BLaER1 treated with 17β-estradiol and CSF1 and Interleukin-3, amounts not matched to agents 10 nM and 100 nM (cell line): ENCODE results near the gene IRF6.
A peak's percentile ranks its signal among the peaks of the same experiment; 100 is the strongest.

Experiments
- H3K27ac ChIP-seq, 11 experiments: shearing (Covaris generic); formaldehyde crosslinking; 2 replicates each; pipeline ENCODE4 v1.8.1; 2022
- H3K27me3 ChIP-seq, 11 experiments: shearing (Covaris generic); formaldehyde crosslinking; 2 replicates each; pipeline ENCODE4 v1.8.1; 2022
- H3K36me3 ChIP-seq, 11 experiments: shearing (Covaris generic); formaldehyde crosslinking; 2 replicates each; pipeline ENCODE4 v1.8.1; 2022
- H3K4me1 ChIP-seq, 10 experiments: shearing (Covaris generic); formaldehyde crosslinking; 2 replicates each; pipeline ENCODE4 v1.8.1; 2022
- H3K4me2 ChIP-seq, 11 experiments: shearing (Covaris generic); formaldehyde crosslinking; 2 replicates each; pipeline ENCODE4 v1.8.1; 2022
- H3K4me3 ChIP-seq, 10 experiments: shearing (Covaris generic); formaldehyde crosslinking; 2 replicates each; pipeline ENCODE4 v1.8.1; 2022
- H3K9ac ChIP-seq, 11 experiments: shearing (Covaris generic); formaldehyde crosslinking; 2 replicates each; pipeline ENCODE4 v1.8.1; 2022
- H3K9me3 ChIP-seq, 11 experiments: shearing (Covaris generic); formaldehyde crosslinking; replicated peaks in 1 of 11; 2 replicates each; pipeline ENCODE4 v1.8.1; 2022
- H4K20me1 ChIP-seq, 11 experiments: shearing (Covaris generic); formaldehyde crosslinking; 2 replicates each; pipeline ENCODE4 v1.8.1; 2022
- Cebpa-rat ChIP-seq, 11 experiments: shearing (Covaris generic); IDR thresholded peaks; 2 replicates each; pipeline ENCODE4 v1.8.1; 2022

The IRF6 gene

GRCh38 chr1:209743145-209743482 lies 62.8 kb downstream of the IRF6 start:
- H3K27ac ChIP-seq: no peak overlapping the region
- no peaks in the 10 kb centered on the region for H3K36me3 ChIP-seq
- no peak overlapping the region for H3K9ac ChIP-seq
- TF ChIP-seq Cebpa-rat (IDR thresholded peaks at IDR 0.05): no peak
- H3K27me3 ChIP-seq: no peaks in the 10 kb centered on the region
- H3K9me3 ChIP-seq: peaks cover 0 to 4% (median 0%) of the 10 kb centered on the region in 11 experiments; a peak in 1 of 22 replicates
- no peaks in the 10 kb centered on the region for H4K20me1 ChIP-seq
- no peak overlapping the region for H3K4me3 ChIP-seq
- H3K4me2 ChIP-seq: peak overlapping the region in 3 of 11 experiments; percentile 3 to 19 (median 18); a peak in 4 of 22 replicates
- peaks cover 0 to 51% (median 6%) of the 10 kb centered on the region in 10 experiments; a peak in 8 of 20 replicates for H3K4me1 ChIP-seq

GRCh38 chr1:209742409-209743144 lies 63.4 kb downstream of the IRF6 start:
- Histone ChIP-seq H3K9me3 (peaks cover 0 to 2% (median 0%) of the 10 kb centered on the region in 11 experiments; a peak in 1 of 22 replicates), H3K27ac (no peak overlapping the region), H3K27me3 (no peaks in the 10 kb centered on the region), H3K9ac (no peak overlapping the region; a peak in 1 of 22 replicates), H3K4me3 (no peak overlapping the region), H3K4me2 (peak overlapping the region in 4 of 11 experiments; percentile 3 to 19 (median 14); a peak in 4 of 22 replicates), H3K4me1 (peaks cover 0 to 53% (median 6%) of the 10 kb centered on the region in 10 experiments; a peak in 7 of 20 replicates), H4K20me1 (no peaks in the 10 kb centered on the region), H3K36me3 (no peaks in the 10 kb centered on the region)
- TF ChIP-seq Cebpa-rat (IDR thresholded peaks at IDR 0.05): no peak

- H3K4me2 ChIP-seq: peak overlapping the region in 1 of 11 experiments; percentile 3; a peak in 1 of 22 replicates
- no peak overlapping the region for H3K4me3 ChIP-seq
- no peaks in the 10 kb centered on the region for H3K27me3 ChIP-seq
- no peak for TF ChIP-seq Cebpa-rat (IDR thresholded peaks at IDR 0.05)
- no peak overlapping the region for H3K27ac ChIP-seq
- no peaks in the 10 kb centered on the region for H3K36me3 ChIP-seq
- no peaks in the 10 kb centered on the region for H3K9me3 ChIP-seq
- H4K20me1 ChIP-seq: no peaks in the 10 kb centered on the region
- no peak overlapping the region for H3K9ac ChIP-seq
- peaks cover 0 to 53% (median 6%) of the 10 kb centered on the region in 10 experiments; a peak in 7 of 20 replicates for H3K4me1 ChIP-seq
Observed at GRCh38 chr1:209741889-209742288, 64.1 kb downstream of the IRF6 start.

- Histone ChIP-seq H3K4me1 (peaks cover 0 to 53% (median 6%) of the 10 kb centered on the region in 10 experiments; a peak in 8 of 20 replicates), H3K27me3 (no peaks in the 10 kb centered on the region), H3K9ac (no peak overlapping the region), H4K20me1 (no peaks in the 10 kb centered on the region), H3K9me3 (no peaks in the 10 kb centered on the region), H3K36me3 (no peaks in the 10 kb centered on the region), H3K27ac (no peak overlapping the region), H3K4me3 (no peak overlapping the region), H3K4me2 (no peak overlapping the region)
- no peak for TF ChIP-seq Cebpa-rat (IDR thresholded peaks at IDR 0.05)
Observed at GRCh38 chr1:209741193-209741592, 64.7 kb downstream of the IRF6 start.

GRCh38 chr1:209738270-209738669 lies 67.7 kb downstream of the IRF6 start:
- no peak overlapping the region for H3K27ac ChIP-seq
- H3K4me2 ChIP-seq: peak overlapping the region in 1 of 11 experiments; percentile 42; a peak in 2 of 22 replicates
- no peak for TF ChIP-seq Cebpa-rat (IDR thresholded peaks at IDR 0.05)
- no peak overlapping the region for H3K4me3 ChIP-seq
- no peaks in the 10 kb centered on the region for H3K27me3 ChIP-seq
- no peaks in the 10 kb centered on the region for H3K9me3 ChIP-seq
- H4K20me1 ChIP-seq: no peaks in the 10 kb centered on the region
- H3K4me1 ChIP-seq: peaks cover 7 to 81% (median 16%) of the 10 kb centered on the region in 10 experiments; a peak in 18 of 20 replicates
- no peaks in the 10 kb centered on the region; a peak in 1 of 22 replicates for H3K36me3 ChIP-seq
- no peak overlapping the region for H3K9ac ChIP-seq

- no peak overlapping the region for H3K4me3 ChIP-seq
- no peaks in the 10 kb centered on the region for H3K27me3 ChIP-seq
- no peaks in the 10 kb centered on the region for H4K20me1 ChIP-seq
- no peaks in the 10 kb centered on the region for H3K9me3 ChIP-seq
- H3K9ac ChIP-seq: no peak overlapping the region
- H3K27ac ChIP-seq: peak overlapping the region in 2 of 11 experiments; percentile 10 to 47; a peak in 1 of 22 replicates
- peak overlapping the region in 3 of 11 experiments; percentile 81 to 92 (median 84); a peak in 5 of 22 replicates for H3K4me2 ChIP-seq
- no peak for TF ChIP-seq Cebpa-rat (IDR thresholded peaks at IDR 0.05)
- no peaks in the 10 kb centered on the region; a peak in 1 of 22 replicates for H3K36me3 ChIP-seq
- H3K4me1 ChIP-seq: peaks cover 5 to 81% (median 17%) of the 10 kb centered on the region in 10 experiments; a peak in 17 of 20 replicates
Observed at GRCh38 chr1:209737118-209737505, 68.8 kb downstream of the IRF6 start.

GRCh38 chr1:209736490-209737117 lies 69.3 kb downstream of the IRF6 start:
- Histone ChIP-seq H3K9ac (peak overlapping the region in 1 of 11 experiments; percentile 7; a peak in 1 of 22 replicates), H3K4me2 (peak overlapping the region in 3 of 11 experiments; percentile 81 to 92 (median 84); a peak in 6 of 22 replicates), H3K4me1 (peaks cover 5 to 79% (median 17%) of the 10 kb centered on the region in 10 experiments; a peak in 17 of 20 replicates), H3K9me3 (no peaks in the 10 kb centered on the region), H3K36me3 (no peaks in the 10 kb centered on the region; a peak in 1 of 22 replicates), H3K27ac (peak overlapping the region in 2 of 11 experiments; percentile 10 to 47; a peak in 1 of 22 replicates), H4K20me1 (no peaks in the 10 kb centered on the region), H3K27me3 (no peaks in the 10 kb centered on the region), H3K4me3 (no peak overlapping the region)
- TF ChIP-seq Cebpa-rat (IDR thresholded peaks at IDR 0.05): no peak
